ENCODE measurements around the gene HOXD13.

The HOXD13 gene

DNA sequence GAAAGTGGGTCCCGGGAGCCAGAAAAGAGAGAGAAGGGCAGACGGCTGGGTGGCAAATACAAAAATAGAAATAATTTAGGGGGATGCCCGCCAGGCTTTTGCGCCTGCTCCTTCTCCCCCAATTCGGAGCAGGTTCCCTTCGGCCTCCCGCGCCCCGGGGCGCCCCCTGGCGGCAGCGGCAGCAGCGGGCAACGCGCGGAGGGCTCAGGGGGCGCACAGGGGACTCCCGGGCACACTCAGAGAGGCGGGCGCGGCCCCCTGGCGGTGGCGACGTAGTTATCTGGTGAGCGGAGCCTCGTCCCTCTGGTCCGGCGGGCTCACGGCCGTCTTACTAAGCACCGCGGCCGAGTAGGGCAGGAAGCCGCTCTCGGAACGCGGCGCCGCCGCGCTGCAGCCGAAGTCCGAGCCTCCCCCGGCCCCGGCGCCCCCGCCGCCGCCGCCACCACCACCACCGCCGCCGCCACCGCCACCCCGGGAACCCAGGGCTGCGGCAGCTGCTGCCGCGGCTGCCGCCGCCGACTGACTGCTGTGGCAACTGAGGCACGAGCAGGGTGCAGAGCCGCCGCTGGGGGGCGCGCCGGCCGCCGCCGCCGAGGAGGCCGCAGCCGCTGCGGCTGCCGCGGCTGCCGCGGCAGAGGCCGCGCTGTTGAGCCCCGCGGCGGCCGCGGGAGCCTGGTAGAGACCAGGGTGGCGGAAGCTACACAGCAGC, 12.5 kb upstream of the HOXD13 start:
- peak overlapping the region; percentile 56 for H3K4me3 ChIP-seq (ENCODE audit: low read depth, low read length)
- DNase-seq (ENCODE audit: low read depth), result peak; percentile 89
- TF ChIP-seq, protein P1, sequence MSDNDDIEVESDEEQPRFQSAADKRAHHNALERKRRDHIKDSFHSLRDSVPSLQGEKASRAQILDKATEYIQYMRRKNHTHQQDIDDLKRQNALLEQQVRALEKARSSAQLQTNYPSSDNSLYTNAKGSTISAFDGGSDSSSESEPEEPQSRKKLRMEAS (IDR thresholded peaks at IDR 0.05; ENCODE audit: low read depth, low read length), result no peak
- TF ChIP-seq, protein P2, sequence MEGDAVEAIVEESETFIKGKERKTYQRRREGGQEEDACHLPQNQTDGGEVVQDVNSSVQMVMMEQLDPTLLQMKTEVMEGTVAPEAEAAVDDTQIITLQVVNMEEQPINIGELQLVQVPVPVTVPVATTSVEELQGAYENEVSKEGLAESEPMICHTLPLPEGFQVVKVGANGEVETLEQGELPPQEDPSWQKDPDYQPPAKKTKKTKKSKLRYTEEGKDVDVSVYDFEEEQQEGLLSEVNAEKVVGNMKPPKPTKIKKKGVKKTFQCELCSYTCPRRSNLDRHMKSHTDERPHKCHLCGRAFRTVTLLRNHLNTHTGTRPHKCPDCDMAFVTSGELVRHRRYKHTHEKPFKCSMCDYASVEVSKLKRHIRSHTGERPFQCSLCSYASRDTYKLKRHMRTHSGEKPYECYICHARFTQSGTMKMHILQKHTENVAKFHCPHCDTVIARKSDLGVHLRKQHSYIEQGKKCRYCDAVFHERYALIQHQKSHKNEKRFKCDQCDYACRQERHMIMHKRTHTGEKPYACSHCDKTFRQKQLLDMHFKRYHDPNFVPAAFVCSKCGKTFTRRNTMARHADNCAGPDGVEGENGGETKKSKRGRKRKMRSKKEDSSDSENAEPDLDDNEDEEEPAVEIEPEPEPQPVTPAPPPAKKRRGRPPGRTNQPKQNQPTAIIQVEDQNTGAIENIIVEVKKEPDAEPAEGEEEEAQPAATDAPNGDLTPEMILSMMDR (IDR thresholded peaks at IDR 0.05; ENCODE audit: low read depth, low read length), result peak; percentile 88

DNA sequence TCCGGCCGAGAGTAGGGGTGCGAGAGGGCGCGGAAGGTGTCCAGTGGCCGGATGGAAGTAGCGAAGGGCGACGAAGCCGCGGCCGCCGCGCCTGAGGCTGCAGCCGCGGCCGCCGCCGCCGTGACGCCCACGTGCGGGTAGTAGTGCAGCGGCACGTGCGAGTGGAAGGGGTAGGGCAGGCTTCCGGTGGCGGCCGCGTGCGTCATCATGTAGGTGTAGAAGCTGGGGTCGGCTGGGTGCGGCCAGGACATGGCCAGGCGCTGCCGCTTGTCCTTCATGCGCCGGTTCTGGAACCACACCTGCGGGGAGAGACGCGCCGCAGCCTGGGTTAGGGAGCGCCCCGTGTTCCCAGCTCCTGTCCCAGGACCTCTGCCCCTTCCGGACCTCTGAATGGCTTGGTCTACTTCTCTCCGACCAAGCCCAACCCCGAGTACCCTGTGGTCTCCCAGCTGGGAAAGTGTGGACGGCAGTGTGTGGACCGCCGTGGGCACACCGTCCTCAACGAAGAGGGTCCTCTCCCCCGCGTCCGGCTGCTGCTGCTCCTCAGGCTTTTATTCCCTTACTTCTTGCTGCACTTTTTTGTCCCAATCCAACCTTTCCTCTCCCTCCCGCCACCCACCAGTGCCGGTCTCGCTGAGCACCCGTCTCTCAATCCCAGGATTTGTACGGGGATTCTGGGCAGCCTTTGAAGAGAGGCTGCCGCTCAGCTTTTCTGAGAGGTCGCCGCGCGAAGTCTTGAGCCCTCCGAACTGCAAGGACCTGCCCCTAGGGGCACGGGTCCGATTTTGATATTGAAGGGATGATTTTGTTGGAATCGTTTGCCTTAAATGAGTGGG, 11.8 kb upstream of the HOXD13 start:
- no peak for DNase-seq (ENCODE audit: low read depth)

DNA sequence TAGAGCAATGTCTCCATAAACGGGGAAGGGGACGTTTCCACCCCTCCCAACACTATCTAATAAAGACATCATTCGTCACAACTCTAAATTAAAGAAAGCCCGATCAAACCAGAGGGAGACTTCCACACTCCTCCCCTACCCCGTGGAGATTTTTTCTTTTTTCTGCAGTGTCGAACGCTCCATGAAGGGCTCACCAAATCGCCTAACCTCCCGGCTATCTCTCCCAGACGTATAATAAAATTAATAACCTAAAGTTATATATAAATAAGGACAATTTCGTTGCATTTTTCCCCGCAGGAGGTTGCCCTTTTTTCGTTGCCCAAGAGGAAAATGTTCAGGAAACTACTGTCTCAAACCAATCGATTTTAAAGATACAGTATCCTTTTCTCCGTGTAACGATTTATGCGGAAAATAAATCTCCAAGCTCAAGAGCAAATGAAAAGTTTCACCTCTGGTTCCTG, 11.1 kb upstream of the HOXD13 start:
- TF ChIP-seq, protein P2 (IDR thresholded peaks at IDR 0.05; ENCODE audit: low read depth, low read length), result no peak
- TF ChIP-seq POLR2A (IDR thresholded peaks at IDR 0.05; ENCODE audit: extremely low read depth, insufficient read length) (no peak), MYC (IDR thresholded peaks at IDR 0.05; ENCODE audit: low read depth, low read length) (no peak)
- TF ChIP-seq, protein P1 (IDR thresholded peaks at IDR 0.05; ENCODE audit: low read depth, low read length), result no peak
- no peak overlapping the region for H3K4me3 ChIP-seq (ENCODE audit: low read depth, low read length)
- DNase-seq (ENCODE audit: low read depth), result no peak

More for the DNA sequence above, 11.8 kb upstream of the HOXD13 start:
- no peak for TF ChIP-seq POLR2A (IDR thresholded peaks at IDR 0.05; ENCODE audit: extremely low read depth, insufficient read length)
- TF ChIP-seq, protein P1 (IDR thresholded peaks at IDR 0.05; ENCODE audit: low read depth, low read length), result no peak
- no peak for TF ChIP-seq MYC (IDR thresholded peaks at IDR 0.05; ENCODE audit: low read depth, low read length)
- H3K4me3 ChIP-seq (ENCODE audit: low read depth, low read length), result no peak overlapping the region

DNA sequence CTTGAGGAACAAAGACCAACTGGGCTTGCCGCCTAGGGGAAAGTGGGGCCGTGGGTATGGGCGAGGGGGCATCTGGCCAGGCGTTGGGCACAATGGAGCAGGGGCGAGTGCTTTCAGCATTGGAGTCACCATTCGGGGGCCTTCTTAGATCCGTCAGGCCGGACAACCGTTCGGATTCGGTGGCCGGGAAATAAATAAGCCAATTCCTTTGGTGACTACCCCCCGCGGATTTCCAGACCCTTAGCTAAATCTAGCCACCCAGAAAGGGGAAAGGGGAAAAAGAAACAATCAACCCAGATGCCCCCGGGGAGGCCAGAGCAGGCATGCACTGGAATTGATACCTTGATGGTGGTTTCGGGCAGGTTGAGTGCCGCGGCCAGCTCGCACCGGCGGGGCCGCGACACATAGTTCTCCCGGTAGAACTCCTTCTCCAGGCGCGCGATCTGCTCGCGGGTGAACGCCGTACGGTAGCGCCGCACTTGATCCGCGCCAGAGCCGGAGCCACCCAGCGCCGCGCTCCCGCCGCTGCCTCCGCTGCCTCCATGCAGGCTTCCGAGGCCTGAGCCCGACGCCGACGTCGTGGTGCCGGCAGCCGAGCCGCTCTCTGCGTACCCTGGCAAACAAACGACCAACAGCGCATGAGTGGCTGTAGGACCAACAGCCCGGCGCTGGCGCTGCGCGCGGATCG, 10.5 kb upstream of the HOXD13 start:
- TF ChIP-seq, protein P2 (IDR thresholded peaks at IDR 0.05; ENCODE audit: low read depth, low read length), result no peak
- TF ChIP-seq, protein P1 (IDR thresholded peaks at IDR 0.05; ENCODE audit: low read depth, low read length), result no peak
- TF ChIP-seq POLR2A (IDR thresholded peaks at IDR 0.05; ENCODE audit: extremely low read depth, insufficient read length), result no peak
- no peak for TF ChIP-seq MYC (IDR thresholded peaks at IDR 0.05; ENCODE audit: low read depth, low read length)
- no peak for DNase-seq (ENCODE audit: low read depth)
- no peak overlapping the region for H3K4me3 ChIP-seq (ENCODE audit: low read depth, low read length)

DNA sequence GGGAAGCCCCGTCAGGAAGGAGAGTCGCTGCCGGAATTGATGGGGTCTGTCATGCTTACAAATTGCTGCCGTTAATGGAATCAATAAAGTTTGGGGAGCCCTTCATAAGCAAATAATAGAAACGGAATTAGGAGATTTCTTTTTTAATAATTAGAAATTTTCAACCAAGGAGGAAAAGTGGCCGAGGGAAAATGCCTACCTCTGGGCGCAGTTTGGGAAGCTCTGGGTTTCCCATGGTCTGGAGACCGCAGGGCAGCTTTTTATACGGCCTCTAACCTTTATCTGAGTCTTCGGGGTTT, 10.0 kb upstream of the HOXD13 start:
- no peak for DNase-seq (ENCODE audit: low read depth)
- no peak overlapping the region for H3K4me3 ChIP-seq (ENCODE audit: low read depth, low read length)
- TF ChIP-seq MYC (IDR thresholded peaks at IDR 0.05; ENCODE audit: low read depth, low read length) (no peak), POLR2A (IDR thresholded peaks at IDR 0.05; ENCODE audit: extremely low read depth, insufficient read length) (no peak)

DNA sequence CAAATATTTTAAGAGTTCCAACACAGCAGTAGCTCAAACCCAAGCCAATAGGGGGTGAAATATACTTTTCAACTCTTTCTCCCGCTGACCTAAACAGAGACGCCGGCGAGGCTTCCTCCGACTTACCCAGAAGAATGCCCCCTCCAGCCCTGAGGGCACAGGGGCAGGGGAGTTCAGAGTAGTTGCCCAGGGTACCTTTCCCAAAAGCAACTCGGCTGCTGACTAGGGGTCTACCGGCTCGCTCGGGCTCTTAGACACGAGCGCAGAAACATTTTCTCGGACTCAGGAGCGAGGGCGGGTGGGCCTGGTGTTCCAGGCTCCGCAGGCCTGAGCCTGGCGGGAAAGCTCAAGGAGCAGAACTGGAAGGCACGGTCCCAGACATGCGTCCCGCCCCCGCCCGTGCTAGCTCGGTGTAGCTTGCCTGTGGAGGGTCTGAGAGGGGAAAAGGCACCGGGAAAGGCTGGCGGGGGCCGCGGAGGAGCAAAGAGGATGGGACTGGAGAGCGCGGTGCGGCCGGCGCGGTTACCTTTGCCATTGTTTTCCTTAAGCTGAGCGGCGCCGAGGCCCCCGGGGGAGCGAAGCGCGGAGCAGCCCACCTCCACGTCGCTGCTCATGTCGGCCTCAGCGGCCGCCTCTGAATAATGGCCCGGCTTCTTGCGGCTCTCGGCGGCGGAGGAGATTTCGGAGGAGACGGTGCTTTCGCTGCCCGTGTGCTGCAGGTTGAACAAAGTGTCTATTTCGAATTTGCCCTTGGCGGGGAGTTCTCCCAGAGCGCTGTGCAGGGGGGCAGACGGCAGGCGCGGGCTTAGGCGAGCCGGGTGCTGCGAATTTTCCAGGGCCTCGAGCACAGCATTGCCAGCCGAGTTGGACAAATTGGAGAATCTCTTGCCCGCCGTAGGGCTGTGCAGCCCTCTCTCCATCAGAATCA, 9.4 kb upstream of the HOXD13 start:
- H3K4me3 ChIP-seq (ENCODE audit: low read depth, low read length), result no peak overlapping the region
- TF ChIP-seq, protein P1 (IDR thresholded peaks at IDR 0.05; ENCODE audit: low read depth, low read length), result no peak
- TF ChIP-seq, protein P2 (IDR thresholded peaks at IDR 0.05; ENCODE audit: low read depth, low read length), result no peak
- no peak for TF ChIP-seq POLR2A (IDR thresholded peaks at IDR 0.05; ENCODE audit: extremely low read depth, insufficient read length)
- TF ChIP-seq MYC (IDR thresholded peaks at IDR 0.05; ENCODE audit: low read depth, low read length), result no peak
- DNase-seq (ENCODE audit: low read depth), result no peak
